Neural crest cell (in vitro differentiated cells): ENCODE measurements around the gene CES2. TPM values are rescaled to one million over a fixed set of nuclear protein-coding genes. Genes with fewer than 3 reads are reported as not detected.
A peak's percentile ranks its signal among the peaks of the same experiment; 100 is the strongest.

Experiments
- DNase-seq: peaks from one replicate; pipeline ENCODE4 v3.0.0; 2021; ENCODE audit warnings: low read depth, mixed read lengths, low spot score
- H3K27ac Mint-ChIP-seq: one replicate; pipeline ENCODE4 v1.8.0; 2021; ENCODE audit warnings: mild to moderate bottlenecking, mixed read lengths; ENCODE audit not compliant: unreplicated experiment
- H3K27me3 Mint-ChIP-seq: 2 replicates; pipeline ENCODE4 v1.8.0; 2021; ENCODE audit warnings: low read depth, mild to moderate bottlenecking, mixed read lengths
- H3K36me3 Mint-ChIP-seq: 2 replicates; pipeline ENCODE4 v1.8.0; 2021; ENCODE audit warnings: low read depth, mild to moderate bottlenecking, mixed read lengths
- H3K4me1 Mint-ChIP-seq: 2 replicates; pipeline ENCODE4 v1.8.0; 2021; ENCODE audit warnings: mixed read lengths
- H3K4me3 Mint-ChIP-seq: one replicate; pipeline ENCODE4 v1.8.0; 2021; ENCODE audit warnings: mild to moderate bottlenecking, mixed read lengths
- H3K9me3 Mint-ChIP-seq: 2 replicates; pipeline ENCODE4 v1.8.0; 2021; ENCODE audit warnings: mixed read lengths
- total RNA-seq: library from RNA; stranded (reverse); gene quantifications from 2 replicates; pipeline ENCODE4 v1.2.1, GENCODE V29; 2021
- TF ChIP-seq, protein P1 (sequence below): fragments of 200-600 bp; sonication (generic); conservative IDR thresholded peaks from 2 replicates; pipeline ENCODE4 v1.5.0; 2021; ENCODE audit warnings: antibody characterized with exemption, mild to moderate bottlenecking

The CES2 gene
- total RNA-seq, 1 donor from 2014 or later = 52.5 TPM

GRCh38 chr16:66908762-66909559 lies 26.4 kb upstream of the CES2 start:
- TF ChIP-seq, protein P1, sequence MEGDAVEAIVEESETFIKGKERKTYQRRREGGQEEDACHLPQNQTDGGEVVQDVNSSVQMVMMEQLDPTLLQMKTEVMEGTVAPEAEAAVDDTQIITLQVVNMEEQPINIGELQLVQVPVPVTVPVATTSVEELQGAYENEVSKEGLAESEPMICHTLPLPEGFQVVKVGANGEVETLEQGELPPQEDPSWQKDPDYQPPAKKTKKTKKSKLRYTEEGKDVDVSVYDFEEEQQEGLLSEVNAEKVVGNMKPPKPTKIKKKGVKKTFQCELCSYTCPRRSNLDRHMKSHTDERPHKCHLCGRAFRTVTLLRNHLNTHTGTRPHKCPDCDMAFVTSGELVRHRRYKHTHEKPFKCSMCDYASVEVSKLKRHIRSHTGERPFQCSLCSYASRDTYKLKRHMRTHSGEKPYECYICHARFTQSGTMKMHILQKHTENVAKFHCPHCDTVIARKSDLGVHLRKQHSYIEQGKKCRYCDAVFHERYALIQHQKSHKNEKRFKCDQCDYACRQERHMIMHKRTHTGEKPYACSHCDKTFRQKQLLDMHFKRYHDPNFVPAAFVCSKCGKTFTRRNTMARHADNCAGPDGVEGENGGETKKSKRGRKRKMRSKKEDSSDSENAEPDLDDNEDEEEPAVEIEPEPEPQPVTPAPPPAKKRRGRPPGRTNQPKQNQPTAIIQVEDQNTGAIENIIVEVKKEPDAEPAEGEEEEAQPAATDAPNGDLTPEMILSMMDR = no peak
- Mint-ChIP-seq H3K4me1 (peaks cover 7% of the 10 kb centered on the region), H3K36me3 (no peaks in the 10 kb centered on the region), H3K27me3 (peaks cover 5% of the 10 kb centered on the region), H3K9me3 (no peaks in the 10 kb centered on the region), H3K4me3 (no peak overlapping the region), H3K27ac (no peak overlapping the region)
- no peak for DNase-seq

GRCh38 chr16:66910175-66910940 lies 25.0 kb upstream of the CES2 start:
- TF ChIP-seq, protein P1 = no peak

GRCh38 chr16:66911112-66911511 lies 24.2 kb upstream of the CES2 start:
- Mint-ChIP-seq H3K27ac (no peak overlapping the region), H3K4me3 (no peak overlapping the region)
- no peak for DNase-seq

More at GRCh38 chr16:66910175-66910940, 25.0 kb upstream of the CES2 start:
- DNase-seq = no peak
- no peak overlapping the region for H3K4me3 Mint-ChIP-seq
- H3K36me3 Mint-ChIP-seq = no peaks in the 10 kb centered on the region
- H3K4me1 Mint-ChIP-seq = peaks cover 7% of the 10 kb centered on the region
- no peaks in the 10 kb centered on the region for H3K9me3 Mint-ChIP-seq
- H3K27me3 Mint-ChIP-seq = peaks cover 5% of the 10 kb centered on the region
- H3K27ac Mint-ChIP-seq = no peak overlapping the region

DNA sequence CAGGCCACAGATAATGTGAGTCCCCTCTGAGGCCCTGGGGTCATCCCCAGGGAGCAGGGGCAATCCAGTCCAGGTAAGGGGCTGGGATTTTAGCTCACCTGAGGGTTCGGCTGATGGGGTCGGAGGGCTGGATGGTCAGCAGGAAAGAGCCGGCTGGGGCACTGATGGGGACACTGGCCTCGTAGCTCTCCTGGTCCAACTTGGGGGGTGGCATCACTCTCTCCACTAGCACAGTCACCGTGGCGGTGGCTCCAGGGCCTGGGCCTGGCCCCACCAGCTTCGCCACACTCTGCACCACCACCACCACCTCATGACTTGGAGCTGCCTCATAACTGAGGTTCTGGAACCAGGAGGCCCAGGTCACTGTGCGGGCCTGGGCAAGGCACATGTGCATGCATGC lies 23.5 kb upstream of the CES2 start:
- TF ChIP-seq, protein P1 = no peak
- no peaks in the 10 kb centered on the region for H3K9me3 Mint-ChIP-seq
- no peaks in the 10 kb centered on the region for H3K36me3 Mint-ChIP-seq
- DNase-seq = no peak
- no peak overlapping the region for H3K4me3 Mint-ChIP-seq
- peak overlapping the region; percentile 67 for H3K27ac Mint-ChIP-seq
- H3K4me1 Mint-ChIP-seq = peaks cover 7% of the 10 kb centered on the region
- H3K27me3 Mint-ChIP-seq = peaks cover 5% of the 10 kb centered on the region

More at GRCh38 chr16:66911112-66911511, 24.2 kb upstream of the CES2 start:
- peaks cover 5% of the 10 kb centered on the region for H3K27me3 Mint-ChIP-seq
- no peaks in the 10 kb centered on the region for H3K9me3 Mint-ChIP-seq
- peaks cover 7% of the 10 kb centered on the region for H3K4me1 Mint-ChIP-seq
- TF ChIP-seq, protein P1 = no peak
- H3K36me3 Mint-ChIP-seq = no peaks in the 10 kb centered on the region

DNA sequence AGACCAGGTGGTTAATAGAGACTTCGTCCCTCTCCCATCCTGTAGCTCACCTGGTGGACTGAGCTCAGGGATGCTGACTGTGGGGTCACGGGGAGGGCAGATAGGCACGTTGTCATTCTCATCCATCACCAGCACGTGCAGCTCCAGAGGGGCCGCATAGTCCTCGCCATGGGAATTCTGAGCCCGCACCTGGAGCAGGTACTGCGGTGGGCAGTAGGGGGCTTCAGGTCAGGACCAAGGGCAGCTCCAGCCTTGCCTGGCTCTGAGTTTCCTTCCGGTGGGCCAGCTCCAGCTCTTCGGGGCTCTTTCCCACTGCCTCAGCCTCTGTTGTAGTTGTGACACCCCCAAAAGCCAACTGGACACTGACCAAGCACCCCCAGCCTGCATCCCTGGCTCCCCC lies 22.2 kb upstream of the CES2 start:
- H3K4me1 Mint-ChIP-seq = peaks cover 7% of the 10 kb centered on the region
- no peak overlapping the region for H3K4me3 Mint-ChIP-seq
- no peak for DNase-seq
- TF ChIP-seq, protein P1 = no peak
- peaks cover 7% of the 10 kb centered on the region for H3K27me3 Mint-ChIP-seq
- no peaks in the 10 kb centered on the region for H3K36me3 Mint-ChIP-seq
- no peak overlapping the region for H3K27ac Mint-ChIP-seq
- no peaks in the 10 kb centered on the region for H3K9me3 Mint-ChIP-seq
